H9 (cell line): ENCODE data around the gene HNRNPD. TPM values are rescaled to one million over a fixed set of nuclear protein-coding genes. Genes with fewer than 3 reads are reported as not detected.

Source experiments
- DNase-seq: peaks from one replicate; pipeline ENCODE4 v3.0.0-alpha.2; 2017
- H2AFZ ChIP-seq: one replicate; pipeline ENCODE4 v1.6.1; 2013; ENCODE audit warnings: mild to moderate bottlenecking, low read length, control low read depth, moderate library complexity
- H2AK5ac ChIP-seq: 2 replicates; pipeline ENCODE4 v1.6.1; 2013; ENCODE audit warnings: low read length, control low read depth, mixed read lengths; ENCODE audit not compliant: insufficient read length
- H2BK120ac ChIP-seq: one replicate; pipeline ENCODE4 v1.6.1; 2013; ENCODE audit warnings: low read depth, mild to moderate bottlenecking, low read length, control low read depth, inconsistent platforms; ENCODE audit not compliant: poor library complexity, severe bottlenecking
- H2BK12ac ChIP-seq: 2 replicates; pipeline ENCODE4 v1.6.1; 2013; ENCODE audit warnings: low read length, control low read depth, mixed read lengths, low read depth; ENCODE audit not compliant: insufficient read length
- H2BK15ac ChIP-seq: 2 replicates; pipeline ENCODE4 v1.6.1; 2013; ENCODE audit warnings: low read depth, low read length, control low read depth
- H2BK20ac ChIP-seq: one replicate; pipeline ENCODE4 v1.6.1; 2013; ENCODE audit warnings: low read depth, mild to moderate bottlenecking, low read length, control low read depth, inconsistent platforms; ENCODE audit not compliant: poor library complexity, severe bottlenecking
- H2BK5ac ChIP-seq: 2 replicates; pipeline ENCODE4 v1.6.1; 2013; ENCODE audit warnings: low read length, control low read depth, mixed read lengths; ENCODE audit not compliant: insufficient read length
- H3K14ac ChIP-seq: 2 replicates; pipeline ENCODE4 v1.6.1; 2013; ENCODE audit warnings: low read length, control low read depth; ENCODE audit not compliant: insufficient read depth
- H3K18ac ChIP-seq: 2 replicates; pipeline ENCODE4 v1.6.1; 2013; ENCODE audit warnings: low read depth, mild to moderate bottlenecking, mixed read lengths, low read length, control low read depth; ENCODE audit not compliant: insufficient read length
- H3K23ac ChIP-seq: 2 replicates; pipeline ENCODE4 v1.6.1; 2013; ENCODE audit warnings: low read length, control low read depth, mixed read lengths, low read depth; ENCODE audit not compliant: insufficient read length
- H3K23me2 ChIP-seq: 2 replicates; pipeline ENCODE4 v1.6.1; 2013; ENCODE audit warnings: low read depth, mild to moderate bottlenecking, mixed read lengths, low read length, control low read depth; ENCODE audit not compliant: insufficient read length, poor library complexity, severe bottlenecking
- H3K27ac ChIP-seq: 2 replicates; pipeline ENCODE4 v1.5.1; 2013; ENCODE audit warnings: low read length, control low read depth, mixed read lengths, low read depth; ENCODE audit not compliant: insufficient read length
- H3K27me3 ChIP-seq: 2 replicates; pipeline ENCODE4 v1.6.1; 2013; ENCODE audit warnings: low read length, control low read depth, inconsistent platforms; ENCODE audit not compliant: insufficient read depth
- H3K4ac ChIP-seq: 2 replicates; pipeline ENCODE4 v1.6.1; 2013; ENCODE audit warnings: low read depth, mild to moderate bottlenecking, control low read depth, inconsistent platforms, low read length, moderate library complexity
- H3K4me1 ChIP-seq: 2 replicates; pipeline ENCODE4 v1.6.1; 2013; ENCODE audit warnings: low read length, control low read depth, inconsistent platforms; ENCODE audit not compliant: insufficient read depth
- H3K4me2 ChIP-seq: 2 replicates; pipeline ENCODE4 v1.6.1; 2013; ENCODE audit warnings: low read length, control low read depth, mixed read lengths; ENCODE audit not compliant: insufficient read length, insufficient read depth
- H3K56ac ChIP-seq: 2 replicates; pipeline ENCODE4 v1.6.1; 2013; ENCODE audit warnings: low read depth, mild to moderate bottlenecking, mixed read lengths, low read length, control low read depth; ENCODE audit not compliant: insufficient read length
- H3K79me1 ChIP-seq: 2 replicates; pipeline ENCODE4 v1.6.1; 2013; ENCODE audit warnings: low read depth, mild to moderate bottlenecking, moderate library complexity, low read length, control low read depth, inconsistent platforms; ENCODE audit not compliant: insufficient read depth, poor library complexity, severe bottlenecking
- H3K79me2 ChIP-seq: 2 replicates; pipeline ENCODE4 v1.6.1; 2013; ENCODE audit warnings: low read length, control low read depth, inconsistent platforms; ENCODE audit not compliant: insufficient read depth
- H3K9ac ChIP-seq: 2 replicates; pipeline ENCODE4 v1.6.1; 2013; ENCODE audit warnings: low read length, control low read depth, mixed read lengths; ENCODE audit not compliant: insufficient read length; ENCODE audit errors: extremely low read depth
- H3K9me3 ChIP-seq: one replicate; pipeline ENCODE4 v1.6.1; 2013; ENCODE audit warnings: low read depth, low read length, inconsistent platforms; ENCODE audit not compliant: control insufficient read depth
- H3T11ph ChIP-seq: one replicate; pipeline ENCODE4 v1.6.1; 2013; ENCODE audit warnings: mild to moderate bottlenecking, low read length, control low read depth, inconsistent platforms
- H4K20me1 ChIP-seq: one replicate; pipeline ENCODE4 v1.6.1; 2013; ENCODE audit not compliant: control insufficient read depth, insufficient read length, insufficient read depth
- H4K5ac ChIP-seq: 2 replicates; pipeline ENCODE4 v1.6.1; 2013; ENCODE audit warnings: low read depth, mild to moderate bottlenecking, mixed read lengths, low read length, control low read depth; ENCODE audit not compliant: insufficient read length
- H4K8ac ChIP-seq: replicated peaks from 2 replicates; pipeline ENCODE4 v1.6.1; 2013; ENCODE audit warnings: low read length, control low read depth, mixed read lengths, low read depth; ENCODE audit not compliant: insufficient read length
- H4K91ac ChIP-seq: 2 replicates; pipeline ENCODE4 v1.6.1; 2013; ENCODE audit warnings: low read depth, mild to moderate bottlenecking, moderate library complexity, mixed read lengths, low read length, control low read depth; ENCODE audit not compliant: insufficient read length
- H3K27ac Mint-ChIP-seq, 3 experiments: 2 replicates in 2 of 3; 3 replicates in 1 of 3; pipeline ENCODE4 v1.8.0; 2020 to 2021; ENCODE audit warnings: mixed read lengths in 3 of 3, mild to moderate bottlenecking in 1 of 3, moderate library complexity in 1 of 3
- H3K27me3 Mint-ChIP-seq: 2 replicates; pipeline ENCODE4 v1.8.0; 2021; ENCODE audit warnings: low read depth, mild to moderate bottlenecking, moderate library complexity, mixed read lengths
- H3K36me3 Mint-ChIP-seq, 3 experiments: 2 replicates in 2 of 3; 3 replicates in 1 of 3; pipeline ENCODE4 v1.8.0; 2020 to 2021; ENCODE audit warnings: low read depth in 3 of 3, mixed read lengths in 3 of 3; ENCODE audit not compliant: insufficient read depth in 1 of 3
- H3K4me1 Mint-ChIP-seq, 2 experiments: 2 replicates each; pipeline ENCODE4 v1.8.0; 2020; ENCODE audit warnings: mixed read lengths in 2 of 2
- H3K4me3 Mint-ChIP-seq, 2 experiments: 2 replicates in 1 of 2; 3 replicates in 1 of 2; pipeline ENCODE4 v1.8.0; 2020 to 2021; ENCODE audit warnings: mild to moderate bottlenecking in 2 of 2, mixed read lengths in 2 of 2, moderate library complexity in 1 of 2
- H3K9me3 Mint-ChIP-seq, 2 experiments: 2 replicates in 1 of 2; 3 replicates in 1 of 2; pipeline ENCODE4 v1.8.0; 2020; ENCODE audit warnings: mild to moderate bottlenecking in 2 of 2, mixed read lengths in 2 of 2, moderate library complexity in 1 of 2
- CTCF ChIP-seq: fragments of 200-600 bp; sonication (generic); conservative IDR thresholded peaks from 3 replicates; pipeline ENCODE4 v1.8.0; 2021; ENCODE audit warnings: antibody characterized with exemption, mild to moderate bottlenecking
- WGBS: extraction: QIAGEN DNeasy Blood & Tissue Kit; methylation state at CpG from one replicate; pipeline ENCODE4 v1.1.7; 2013; ENCODE audit warnings: missing lambda C conversion rate, low lambda C conversion rate, mixed read lengths; ENCODE audit not compliant: insufficient read length; ENCODE audit errors: extremely low coverage; 5-methylcytosine and 5-hydroxymethylcytosine counted together
- long read RNA-seq: library from polyadenylated mRNA; unstranded; transcript quantifications from one replicate; pipeline ENCODE4 v2.0.0, GENCODE V29; 2020
- total RNA-seq: library from RNA; stranded (reverse); gene quantifications from 2 replicates; pipeline ENCODE4 v1.2.1, GENCODE V29; 2021

The HNRNPD gene
- 610 and 611 TPM in 2 replicates for total RNA-seq
- long read RNA-seq, transcript HNRNPD-201 (9 exons, 3,033 nt), result minor isoform, 5 of 78 reads
- long read RNA-seq, transcript HNRNPD-203 (8 exons, 1,585 nt), result major isoform, 7 of 78 reads
- long read RNA-seq, partial matches to known transcripts, result 45 of 78 reads
- long read RNA-seq, other reads (novel, unspliced or antisense), result 21 of 78 reads

- Histone ChIP-seq H3K9ac (peak within 1 kb of the TSS; percentile 99), H4K5ac (peak within 1 kb of the TSS; percentile 99), H2BK12ac (no peak within 1 kb of the TSS), H2BK20ac (no peak within 1 kb of the TSS), H3K4me2 (peak within 1 kb of the TSS; percentile 71), H3K23me2 (peaks cover 7% of the 10 kb centered on the region), H2AFZ (no peak within 1 kb of the TSS), H3K4ac (peak within 1 kb of the TSS; percentile 96), H3K14ac (peak within 1 kb of the TSS; percentile 100), H2BK5ac (peak within 1 kb of the TSS; percentile 98), H2BK120ac (peak within 1 kb of the TSS; percentile 74), H4K20me1 (no peaks in the 10 kb centered on the region), H3K9me3 (no peaks in the 10 kb centered on the region), H4K8ac (no peak within 1 kb of the TSS), H3K27ac (peak within 1 kb of the TSS; percentile 92), H3K23ac (no peak within 1 kb of the TSS), H3T11ph (no peak within 1 kb of the TSS), H2AK5ac (no peak within 1 kb of the TSS), H3K56ac (peak within 1 kb of the TSS; percentile 83), H3K79me1 (peaks cover 3% of the 10 kb centered on the region), H3K4me1 (peaks cover 3% of the 10 kb centered on the region; the same call in 1 of the 2 replicates), H3K27me3 (no peaks in the 10 kb centered on the region), H3K79me2 (peaks cover 50% of the 10 kb centered on the region), H4K91ac (peak within 1 kb of the TSS; percentile 99), H2BK15ac (no peak within 1 kb of the TSS), H3K18ac (peak within 1 kb of the TSS; percentile 100)
- Mint-ChIP-seq H3K36me3 (peaks cover 38 to 59% (median 56%) of the 10 kb centered on the region in 3 experiments), H3K27me3 (no peaks in the 10 kb centered on the region), H3K27ac (peak within 1 kb of the TSS; percentile 100), H3K4me1 (peaks cover 23 to 33% of the 10 kb centered on the region in 2 experiments), H3K9me3 (peaks cover 5 to 8% of the 10 kb centered on the region in 2 experiments; a peak in 3 of 5 replicates), H3K4me3 (peak within 1 kb of the TSS; percentile 92 to 97)
- peak; percentile 99 for DNase-seq
- no peak for TF ChIP-seq CTCF
- no CpG with 5 or more reads among the region's 83 CpGs for WGBS
These were observed at the start of gene HNRNPD for GRCh38 chr4:82373816-82374625. HNRNPD (minus strand) TSS chr4:82373991; CDS start chr4:82373678, 313 bp downstream.
